ENCODE data around the gene KCNG2.

DNA sequence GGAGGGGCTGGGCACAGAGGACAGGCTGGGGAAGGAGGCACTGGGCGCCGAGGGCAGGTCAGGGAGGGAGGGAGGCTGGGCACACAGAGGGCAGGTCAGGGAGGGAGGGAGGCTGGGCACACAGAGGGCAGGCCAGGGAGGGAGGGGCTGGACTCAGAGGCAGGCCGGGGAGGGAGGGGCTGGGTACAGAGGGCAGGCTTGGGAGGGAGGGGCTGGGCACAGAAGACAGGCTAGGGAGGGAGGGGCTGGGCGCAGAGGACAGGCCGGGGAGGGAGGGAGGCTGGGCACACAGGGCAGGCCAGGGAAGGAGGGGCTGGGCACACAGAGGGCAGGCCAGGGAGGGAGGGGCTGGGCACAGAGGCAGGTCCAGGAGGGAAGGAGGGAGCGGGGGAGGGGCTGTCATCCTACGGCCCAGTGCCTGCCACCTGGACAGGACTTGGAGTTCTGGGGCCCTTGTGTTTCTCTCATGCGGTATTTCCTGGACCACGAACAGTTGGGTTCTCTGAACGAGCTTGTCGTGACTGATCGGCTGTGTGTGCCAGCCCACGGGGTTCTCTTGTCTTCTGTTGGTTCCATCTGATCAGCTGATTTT is 46.7 kb upstream of the KCNG2 start:
- TF ChIP-seq, protein P1, sequence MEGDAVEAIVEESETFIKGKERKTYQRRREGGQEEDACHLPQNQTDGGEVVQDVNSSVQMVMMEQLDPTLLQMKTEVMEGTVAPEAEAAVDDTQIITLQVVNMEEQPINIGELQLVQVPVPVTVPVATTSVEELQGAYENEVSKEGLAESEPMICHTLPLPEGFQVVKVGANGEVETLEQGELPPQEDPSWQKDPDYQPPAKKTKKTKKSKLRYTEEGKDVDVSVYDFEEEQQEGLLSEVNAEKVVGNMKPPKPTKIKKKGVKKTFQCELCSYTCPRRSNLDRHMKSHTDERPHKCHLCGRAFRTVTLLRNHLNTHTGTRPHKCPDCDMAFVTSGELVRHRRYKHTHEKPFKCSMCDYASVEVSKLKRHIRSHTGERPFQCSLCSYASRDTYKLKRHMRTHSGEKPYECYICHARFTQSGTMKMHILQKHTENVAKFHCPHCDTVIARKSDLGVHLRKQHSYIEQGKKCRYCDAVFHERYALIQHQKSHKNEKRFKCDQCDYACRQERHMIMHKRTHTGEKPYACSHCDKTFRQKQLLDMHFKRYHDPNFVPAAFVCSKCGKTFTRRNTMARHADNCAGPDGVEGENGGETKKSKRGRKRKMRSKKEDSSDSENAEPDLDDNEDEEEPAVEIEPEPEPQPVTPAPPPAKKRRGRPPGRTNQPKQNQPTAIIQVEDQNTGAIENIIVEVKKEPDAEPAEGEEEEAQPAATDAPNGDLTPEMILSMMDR (IDR thresholded peaks at IDR 0.05) = no peak
- no peak for TF ChIP-seq EZH2 (IDR thresholded peaks at IDR 0.05)

Measured in neural progenitor cell (in vitro differentiated cells).